Measurements from ENCODE around the gene INPP4B. TPM values are rescaled to one million over a fixed set of nuclear protein-coding genes. Genes with fewer than 3 reads are reported as not detected.
A peak's percentile ranks its signal among the peaks of the same experiment; 100 is the strongest.

INPP4B gene
- polyA plus RNA-seq, 4 donors, result 6.2 to 9.6 (median 8.4) TPM

GRCh38 chr4:142324572-142324971 lies 521.5 kb downstream of the INPP4B start:
- DNase-seq (ENCODE audit: low read depth in 4 of 4, low spot score in 2 of 4), result no peak

GRCh38 chr4:142322996-142323395 lies 523.1 kb downstream of the INPP4B start:
- no peak for DNase-seq (ENCODE audit: low read depth in 4 of 4, low spot score in 2 of 4)

- no peak for DNase-seq (ENCODE audit: low read depth in 4 of 4, low spot score in 2 of 4)
These were observed 527.8 kb downstream of the INPP4B start for GRCh38 chr4:142318280-142318679.

- no peak for DNase-seq (ENCODE audit: low read depth in 4 of 4, low spot score in 2 of 4)
These were observed 529.2 kb downstream of the INPP4B start for GRCh38 chr4:142316913-142317312.

GRCh38 chr4:142316025-142316424 lies 530.1 kb downstream of the INPP4B start:
- DNase-seq (ENCODE audit: low read depth in 4 of 4, low spot score in 2 of 4), result no peak

- DNase-seq (ENCODE audit: low read depth in 4 of 4, low spot score in 2 of 4), result peak in 1 of 4 donors; percentile 36
These were observed 531.4 kb downstream of the INPP4B start for GRCh38 chr4:142314686-142315085.

GRCh38 chr4:142314247-142314646 lies 531.9 kb downstream of the INPP4B start:
- no peak for DNase-seq (ENCODE audit: low read depth in 4 of 4, low spot score in 2 of 4)

- no peak for DNase-seq (ENCODE audit: low read depth in 4 of 4, low spot score in 2 of 4)
These were observed 533.7 kb downstream of the INPP4B start for GRCh38 chr4:142312391-142312790.

- DNase-seq (ENCODE audit: low read depth in 4 of 4, low spot score in 2 of 4), result no peak
These were observed 534.2 kb downstream of the INPP4B start for GRCh38 chr4:142311916-142312315.

GRCh38 chr4:142309772-142310171 lies 536.3 kb downstream of the INPP4B start:
- DNase-seq (ENCODE audit: low read depth in 4 of 4, low spot score in 2 of 4), result no peak

GRCh38 chr4:142307857-142308256 lies 538.2 kb downstream of the INPP4B start:
- DNase-seq (ENCODE audit: low read depth in 4 of 4, low spot score in 2 of 4), result no peak

GRCh38 chr4:142297313-142297712 lies 548.8 kb downstream of the INPP4B start:
- no peak for DNase-seq (ENCODE audit: low read depth in 4 of 4, low spot score in 2 of 4)

GRCh38 chr4:142293536-142293935 lies 552.6 kb downstream of the INPP4B start:
- DNase-seq (ENCODE audit: low read depth in 4 of 4, low spot score in 2 of 4), result no peak

- DNase-seq (ENCODE audit: low read depth in 4 of 4, low spot score in 2 of 4), result no peak
These were observed 553.9 kb downstream of the INPP4B start for GRCh38 chr4:142292231-142292630.

GRCh38 chr4:142291299-142292050 lies 554.6 kb downstream of the INPP4B start:
- no peak for DNase-seq (ENCODE audit: low read depth in 4 of 4, low spot score in 2 of 4)

- no peak for DNase-seq (ENCODE audit: low read depth in 4 of 4, low spot score in 2 of 4)
These were observed 558.7 kb downstream of the INPP4B start for GRCh38 chr4:142287371-142287770.

GRCh38 chr4:142285222-142285583 lies 560.9 kb downstream of the INPP4B start:
- DNase-seq (ENCODE audit: low read depth in 4 of 4, low spot score in 2 of 4), result no peak

GRCh38 chr4:142284402-142285221 lies 561.5 kb downstream of the INPP4B start:
- DNase-seq (ENCODE audit: low read depth in 4 of 4, low spot score in 2 of 4), result no peak

- DNase-seq (ENCODE audit: low read depth in 4 of 4, low spot score in 2 of 4), result no peak
These were observed 563.1 kb downstream of the INPP4B start for GRCh38 chr4:142282870-142283431.

- DNase-seq (ENCODE audit: low read depth in 4 of 4, low spot score in 2 of 4), result no peak
These were observed 564.1 kb downstream of the INPP4B start for GRCh38 chr4:142281999-142282398.

- DNase-seq (ENCODE audit: low read depth in 4 of 4, low spot score in 2 of 4), result no peak
These were observed 567.4 kb downstream of the INPP4B start for GRCh38 chr4:142278663-142279062.

- DNase-seq (ENCODE audit: low read depth in 4 of 4, low spot score in 2 of 4), result no peak
These were observed 567.9 kb downstream of the INPP4B start for GRCh38 chr4:142278171-142278570.
